ENCODE measurements around the gene ZBTB7C.

- no peak for TF ChIP-seq ZSCAN29 (IDR thresholded peaks at IDR 0.05)
- TF ChIP-seq ZZZ3 (IDR thresholded peaks at IDR 0.05; ENCODE audit: control insufficient read depth, insufficient read length, low read depth) = no peak
- TF ChIP-seq RCOR1 (conservative IDR thresholded peaks at IDR 0.05; ENCODE audit: low read depth, low read length) = no peak
- no peak for TF ChIP-seq HCFC1 (IDR thresholded peaks at IDR 0.05; ENCODE audit: low read length)
- no peak for TF ChIP-seq RFX5 (IDR thresholded peaks at IDR 0.05; ENCODE audit: low read depth, low read length)
- TF ChIP-seq GABPA (IDR thresholded peaks at IDR 0.05; ENCODE audit: low read depth) = no peak
- TF ChIP-seq, protein P1, sequence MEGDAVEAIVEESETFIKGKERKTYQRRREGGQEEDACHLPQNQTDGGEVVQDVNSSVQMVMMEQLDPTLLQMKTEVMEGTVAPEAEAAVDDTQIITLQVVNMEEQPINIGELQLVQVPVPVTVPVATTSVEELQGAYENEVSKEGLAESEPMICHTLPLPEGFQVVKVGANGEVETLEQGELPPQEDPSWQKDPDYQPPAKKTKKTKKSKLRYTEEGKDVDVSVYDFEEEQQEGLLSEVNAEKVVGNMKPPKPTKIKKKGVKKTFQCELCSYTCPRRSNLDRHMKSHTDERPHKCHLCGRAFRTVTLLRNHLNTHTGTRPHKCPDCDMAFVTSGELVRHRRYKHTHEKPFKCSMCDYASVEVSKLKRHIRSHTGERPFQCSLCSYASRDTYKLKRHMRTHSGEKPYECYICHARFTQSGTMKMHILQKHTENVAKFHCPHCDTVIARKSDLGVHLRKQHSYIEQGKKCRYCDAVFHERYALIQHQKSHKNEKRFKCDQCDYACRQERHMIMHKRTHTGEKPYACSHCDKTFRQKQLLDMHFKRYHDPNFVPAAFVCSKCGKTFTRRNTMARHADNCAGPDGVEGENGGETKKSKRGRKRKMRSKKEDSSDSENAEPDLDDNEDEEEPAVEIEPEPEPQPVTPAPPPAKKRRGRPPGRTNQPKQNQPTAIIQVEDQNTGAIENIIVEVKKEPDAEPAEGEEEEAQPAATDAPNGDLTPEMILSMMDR (IDR thresholded peaks at IDR 0.05 in 2 of 3, conservative IDR thresholded peaks at IDR 0.05 in 1 of 3; ENCODE audit: control insufficient read depth in 2 of 3, extremely low read depth in 1 of 3, insufficient read depth in 1 of 3, low read depth in 3 of 3, low read length in 3 of 3) = no peak
- no peak for TF ChIP-seq PML (IDR thresholded peaks at IDR 0.05; ENCODE audit: low read length)
- no peak for TF ChIP-seq USF1 (IDR thresholded peaks at IDR 0.05; ENCODE audit: borderline replicate concordance, extremely low read length, insufficient read depth, low read depth, low read length)
Measured at GRCh38 chr18:48263192-48263853, 145.9 kb downstream of the ZBTB7C start.

All from GM12878 (cell line).